HCT116 (cell line): Measurements from ENCODE around the gene AKR1B1. TPM values are rescaled to one million over a fixed set of nuclear protein-coding genes. Genes with fewer than 3 reads are reported as not detected.

Experiments used
- ATAC-seq: fragments of 200-7000 bp; cut with Tn5 transposase; 2 replicates; pipeline ENCODE4 v1.9.1; 2020; ENCODE audit warnings: mild to moderate bottlenecking, moderate library complexity
- BruUV-seq: library from RNA; stranded (reverse); fragments of 400-500 nt; replicated peaks from 2 replicates; lab custom pipeline; 2021; lab: Mats Ljungman, UMichigan
- CTCF ChIA-PET: fragments of 300-600 bp; sonication (Branson Sonifier 250); formaldehyde crosslinking; loops from one replicate; lab custom pipeline; 2021; ENCODE audit warnings: antibody characterized with exemption; lab: Charles Lee
- POLR2A ChIA-PET: fragments of 300-600, 350-600 bp; sonication (Branson Sonifier 250); formaldehyde crosslinking; loops from one replicate; lab custom pipeline; 2021; ENCODE audit warnings: antibody characterized with exemption; lab: Charles Lee
- RAD21 ChIA-PET, 2 experiments: fragments of 300-600 bp; sonication (Branson Sonifier 250); formaldehyde crosslinking; loops; one replicate each; lab custom pipeline; 2023; ENCODE audit warnings: low total read pairs in 2 of 2; ENCODE audit not compliant: uncharacterized antibody in 2 of 2, unreplicated experiment in 2 of 2, low non-redundant PET in 1 of 2; lab: Charles Lee
- DNase-seq: peaks from one replicate; pipeline ENCODE4 v3.0.0-alpha.2; 2010; ENCODE audit warnings: low read depth, low spot score
- H2AFZ ChIP-seq: fragments of 200-600 bp; shearing (Covaris generic), sonication (generic); 2 replicates; pipeline ENCODE4 v1.6.1; 2017; ENCODE audit warnings: low read depth, mixed run types, mixed read lengths, antibody characterized with exemption, low read length; ENCODE audit not compliant: poor library complexity, severe bottlenecking
- H3K27ac ChIP-seq: 2 replicates; pipeline ENCODE4 v1.5.1; 2012; ENCODE audit warnings: low read depth, low read length
- H3K27me3 ChIP-seq: fragments of 200-600 bp; sonication (generic); 2 replicates; pipeline ENCODE4 v1.6.1; 2016; ENCODE audit warnings: mixed run types, low read length, mixed read lengths; ENCODE audit not compliant: insufficient read depth
- H3K36me3 ChIP-seq, 2 experiments: fragments of 200-500 bp in 1 of 2; fragments of 200-600 bp in 1 of 2; sonication (Bioruptor generic) in 1 of 2; sonication (generic) in 1 of 2; 2 replicates each; pipeline versions ENCODE4 v1.5.1 to v1.6.1; 2014 to 2016; ENCODE audit warnings: low read length in 2 of 2, inconsistent platforms in 1 of 2, mixed read lengths in 1 of 2, mixed run types in 1 of 2; ENCODE audit not compliant: insufficient read depth in 2 of 2, control insufficient read depth in 1 of 2
- H3K4me1 ChIP-seq, 2 experiments: fragments of 200-600 bp in 1 of 2; sonication (generic) in 1 of 2; 2 replicates each; pipeline versions ENCODE4 v1.5.1 to v1.6.1; 2012 to 2017; ENCODE audit warnings: low read length in 2 of 2, inconsistent platforms in 1 of 2, mild to moderate bottlenecking in 1 of 2, mixed read lengths in 1 of 2, mixed run types in 1 of 2, moderate library complexity in 1 of 2; ENCODE audit not compliant: insufficient read depth in 2 of 2, control insufficient read depth in 1 of 2
- H3K4me2 ChIP-seq: fragments of 200-600 bp; sonication (generic); 2 replicates; pipeline ENCODE4 v1.6.1; 2017; ENCODE audit warnings: mixed run types, low read length, mixed read lengths
- H3K4me3 ChIP-seq, 2 experiments: fragments of 200-600 bp in 1 of 2; sonication (generic) in 1 of 2; replicated peaks in 1 of 2; 2 replicates each; pipeline ENCODE4 v1.5.1; 2011 to 2016; ENCODE audit warnings: low read length in 2 of 2, control low read depth in 1 of 2, low read depth in 1 of 2, mild to moderate bottlenecking in 1 of 2, mixed read lengths in 1 of 2, mixed run types in 1 of 2
- H3K79me2 ChIP-seq: fragments of 200-600 bp; sonication (generic); 2 replicates; pipeline ENCODE4 v1.6.1; 2017; ENCODE audit warnings: mild to moderate bottlenecking, mixed run types, low read length, moderate library complexity, mixed read lengths; ENCODE audit not compliant: insufficient read depth
- H3K9ac ChIP-seq: fragments of 200-600 bp; sonication (generic); 2 replicates; pipeline ENCODE4 v1.6.1; 2016; ENCODE audit warnings: low read length, mixed read lengths
- H3K9me2 ChIP-seq: fragments of 200-600 bp; sonication (generic), shearing (Covaris generic); 2 replicates; pipeline ENCODE4 v1.6.1; 2017; ENCODE audit warnings: mixed run types, mild to moderate bottlenecking, moderate library complexity; ENCODE audit not compliant: insufficient read depth
- H3K9me3 ChIP-seq, 2 experiments: fragments of 200-500 bp in 1 of 2; fragments of 200-600 bp in 1 of 2; sonication (Bioruptor generic) in 1 of 2; sonication (generic) in 1 of 2; 2 replicates each; pipeline ENCODE4 v1.6.1; 2014 to 2017; ENCODE audit warnings: low read length in 2 of 2, mixed read lengths in 2 of 2, inconsistent platforms in 1 of 2, low read depth in 1 of 2, mild to moderate bottlenecking in 1 of 2, mixed run types in 1 of 2, moderate library complexity in 1 of 2; ENCODE audit not compliant: control insufficient read depth in 1 of 2, insufficient read depth in 1 of 2
- H4K20me1 ChIP-seq: fragments of 200-600 bp; sonication (generic), shearing (Covaris generic); 2 replicates; pipeline ENCODE4 v1.6.1; 2017; ENCODE audit warnings: mixed run types, mild to moderate bottlenecking, moderate library complexity; ENCODE audit not compliant: insufficient read depth
- CEBPB ChIP-seq: IDR thresholded peaks from 2 replicates; pipeline ENCODE4 v1.6.1; 2012; ENCODE audit warnings: low read depth
- FOSL1 ChIP-seq: IDR thresholded peaks from 2 replicates; pipeline ENCODE4 v1.6.1; 2012; ENCODE audit warnings: low read depth
- JUND ChIP-seq: IDR thresholded peaks from 2 replicates; pipeline ENCODE4 v1.6.1; 2012
- REST ChIP-seq: IDR thresholded peaks from 2 replicates; pipeline ENCODE4 v1.6.1; 2012; ENCODE audit warnings: low read depth
- SP1 ChIP-seq: IDR thresholded peaks from 2 replicates; pipeline ENCODE4 v1.6.1; 2012; ENCODE audit warnings: low read depth
- ZNF274 ChIP-seq: fragments of 200-500 bp; sonication (Bioruptor generic); IDR thresholded peaks from 2 replicates; pipeline ENCODE4 v1.6.1; 2014; ENCODE audit warnings: mild to moderate bottlenecking, low read depth, low read length, inconsistent platforms
- intact Hi-C: fragments of 100-400 bp; cut with micrococcal nuclease; formaldehyde crosslinking; loops from 2 replicates; pipeline ENCODE4 v1.10.0; 2022
- total RNA-seq: library from RNA; stranded (reverse); gene quantifications from one replicate; pipeline ENCODE4 v1.2.1, GENCODE V29; 2021; ENCODE audit not compliant: unreplicated experiment

Gene AKR1B1
- total RNA-seq, 1 experiment from 2014 or later: 56.8 TPM

DNA sequence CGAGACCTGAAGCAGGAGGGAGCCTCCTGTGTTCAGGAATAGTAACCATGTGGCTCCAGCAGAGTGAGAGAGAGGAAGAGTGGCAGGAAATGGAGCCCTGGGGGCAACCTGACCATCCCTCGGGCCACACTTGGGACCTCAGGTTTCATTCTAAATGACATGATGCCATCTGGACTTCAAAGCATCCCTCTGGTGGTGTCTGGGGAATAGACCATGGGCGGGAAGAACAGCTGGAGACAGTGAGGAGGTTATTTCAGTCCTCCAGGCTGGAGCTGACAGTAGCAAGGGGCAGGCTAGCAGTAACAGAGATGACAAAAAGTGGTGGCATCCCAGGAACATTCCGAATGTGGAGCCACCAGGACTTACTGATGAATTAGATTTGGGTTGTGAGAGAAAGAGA, 44.8 kb downstream of the AKR1B1 start (continued):
- no peak for TF ChIP-seq ZNF274

- no peaks in the 10 kb centered on the region for H3K27me3 ChIP-seq
- no peak overlapping the region for H3K4me3 ChIP-seq
- no peaks in the 10 kb centered on the region for H3K9me3 ChIP-seq
- RAD21 ChIA-PET: no interaction called here
- H4K20me1 ChIP-seq: no peaks in the 10 kb centered on the region
- TF ChIP-seq JUND (no peak), CEBPB (no peak), REST (no peak), SP1 (no peak), FOSL1 (no peak)
- intact Hi-C loops: no loop called here
- no peaks in the 10 kb centered on the region for H3K36me3 ChIP-seq
- H3K27ac ChIP-seq: no peak overlapping the region
- H2AFZ ChIP-seq: no peak overlapping the region
- ATAC-seq: no peak
- no peaks in the 10 kb centered on the region for H3K4me1 ChIP-seq
- DNase-seq: no peak
- CTCF ChIA-PET: no interaction called here
- H3K9ac ChIP-seq: no peak overlapping the region
- POLR2A ChIA-PET: no interaction called here
- no TSS peak for BruUV-seq
- no peak overlapping the region for H3K4me2 ChIP-seq
- no peaks in the 10 kb centered on the region for H3K79me2 ChIP-seq
- no peaks in the 10 kb centered on the region for H3K9me2 ChIP-seq
These were observed 51.6 kb downstream of the AKR1B1 start for GRCh38 chr7:134407311-134407710.
